AG08395 (cell line): ENCODE measurements around the gene IQSEC1.
A peak's percentile ranks its signal among the peaks of the same experiment; 100 is the strongest.
"Not testable (repeated sequence)": the region's sequence is repeated elsewhere in the genome, so short reads cannot be mapped to it uniquely, and the experiment has no call there.

Source experiments
- DNase-seq: peaks from one replicate; pipeline ENCODE4 v3.0.0; 2012; ENCODE audit warnings: mixed read lengths, low spot score

The IQSEC1 gene

DNA sequence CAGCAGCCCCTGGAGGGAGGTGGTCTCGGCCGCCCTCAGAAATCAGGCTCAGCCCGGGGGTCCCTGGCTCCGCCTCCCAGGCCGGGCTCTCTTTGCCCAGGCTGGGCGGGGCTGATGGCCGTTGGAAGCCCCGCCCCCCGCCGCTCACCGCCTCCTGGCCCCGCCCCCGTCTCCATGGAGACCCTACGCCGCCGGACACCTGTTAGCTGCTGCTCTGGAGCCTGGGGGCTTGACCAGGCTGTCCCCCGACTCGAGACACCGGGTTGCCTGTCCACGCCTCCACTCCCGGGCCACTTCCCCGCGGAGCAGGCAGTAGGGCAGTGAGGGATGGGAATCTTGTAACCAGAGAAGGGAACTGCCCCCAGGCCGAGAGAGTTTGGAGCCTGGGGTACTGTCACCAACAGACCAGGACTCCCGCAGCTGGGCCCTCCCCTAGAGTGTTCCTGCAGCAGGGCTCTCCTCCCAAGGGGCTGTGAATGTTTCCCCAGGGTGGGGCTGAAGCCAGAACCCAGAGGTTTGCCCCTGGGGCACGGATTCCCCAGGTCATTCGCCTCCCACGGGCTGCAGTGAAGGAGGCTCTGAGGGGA, 204.1 kb downstream of the IQSEC1 start:
- no peak for DNase-seq

DNA sequence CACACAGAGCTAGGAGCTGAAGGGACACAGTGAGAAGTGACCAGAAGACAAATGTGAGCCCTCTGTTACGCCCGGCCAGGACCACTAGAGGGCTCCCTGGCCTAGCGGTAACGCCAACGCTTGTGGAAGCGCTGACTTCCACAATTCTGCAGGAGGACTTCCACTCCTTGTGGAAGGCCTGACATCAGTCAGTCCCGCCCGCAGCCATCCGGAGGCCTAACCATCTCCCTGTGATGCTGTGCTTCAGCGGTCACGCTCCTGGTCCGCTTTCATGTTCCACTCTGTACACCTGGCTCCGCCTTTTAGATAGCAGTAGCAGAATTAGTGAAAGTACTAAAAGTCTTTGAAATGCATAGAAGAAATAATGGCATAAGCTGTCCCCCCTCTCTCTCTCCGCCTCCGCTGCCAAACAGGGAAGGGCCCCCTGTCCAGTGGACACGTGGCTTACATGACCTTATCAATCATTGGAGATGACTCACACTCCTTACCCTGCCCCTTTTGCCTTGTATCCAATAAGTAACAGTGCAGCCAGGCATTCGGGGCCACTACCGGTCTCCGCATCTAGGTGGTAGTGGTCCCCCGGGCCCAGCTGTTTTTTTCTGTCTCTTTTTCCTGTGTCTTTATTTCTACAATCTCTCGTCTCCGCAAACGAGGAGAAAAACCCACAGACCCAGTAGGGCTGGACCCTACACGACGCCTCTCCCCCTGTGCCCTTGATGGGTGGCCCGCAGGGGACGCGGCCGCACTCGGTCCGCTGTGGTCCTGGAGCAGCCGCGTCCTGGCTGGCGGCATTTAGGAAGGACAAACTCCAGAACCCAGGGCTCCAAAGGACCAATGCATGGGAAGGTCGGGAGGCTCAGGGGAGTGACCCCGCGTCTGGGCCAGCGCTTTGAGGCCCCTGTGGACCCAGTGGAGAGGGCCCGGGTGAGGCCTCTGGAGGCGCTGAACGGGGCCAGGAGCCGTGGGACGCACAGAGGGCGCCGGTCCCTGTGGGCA, 204.9 kb downstream of the IQSEC1 start:
- peak; percentile 93 for DNase-seq

DNA sequence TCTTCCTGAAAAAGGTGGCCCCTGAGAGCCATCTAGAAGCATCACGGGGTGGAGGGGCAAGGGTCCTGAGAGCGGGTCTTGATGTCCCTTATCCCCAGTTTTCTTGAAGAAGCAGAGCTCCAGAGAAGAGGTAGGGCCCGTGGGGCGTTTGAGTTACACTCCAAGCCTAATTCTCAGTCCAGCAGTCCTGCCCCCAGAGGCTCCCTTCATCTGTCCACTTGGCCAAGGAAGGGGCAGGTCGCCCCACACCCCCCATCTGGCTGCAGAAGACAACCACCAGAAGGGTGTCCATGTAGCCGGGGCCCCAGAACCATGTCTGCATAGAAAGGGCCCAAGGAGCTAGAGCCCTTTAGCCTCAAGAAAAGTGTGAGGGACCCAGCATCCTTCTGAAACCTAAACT, 206.4 kb downstream of the IQSEC1 start:
- no peak for DNase-seq

DNA sequence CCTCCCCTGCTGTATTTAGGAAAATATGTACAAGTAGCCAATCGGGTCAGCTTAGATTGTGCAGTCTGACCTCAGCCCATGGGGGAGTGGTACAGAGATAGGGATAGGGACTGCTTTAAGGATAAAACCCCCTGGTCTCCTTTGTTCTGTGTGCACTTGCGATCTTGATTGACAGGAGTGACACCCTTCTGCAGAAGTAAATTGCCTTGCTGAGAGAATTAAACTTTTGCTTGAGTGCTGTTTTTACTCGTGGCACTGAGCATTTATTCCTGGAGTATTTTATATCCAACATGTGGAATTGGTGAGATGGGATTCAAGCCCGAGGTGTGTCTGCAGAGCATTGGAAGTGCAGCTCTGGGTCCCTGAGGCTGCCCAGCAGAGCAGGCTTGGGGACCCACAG, 208.0 kb downstream of the IQSEC1 start:
- DNase-seq, result no peak

DNA sequence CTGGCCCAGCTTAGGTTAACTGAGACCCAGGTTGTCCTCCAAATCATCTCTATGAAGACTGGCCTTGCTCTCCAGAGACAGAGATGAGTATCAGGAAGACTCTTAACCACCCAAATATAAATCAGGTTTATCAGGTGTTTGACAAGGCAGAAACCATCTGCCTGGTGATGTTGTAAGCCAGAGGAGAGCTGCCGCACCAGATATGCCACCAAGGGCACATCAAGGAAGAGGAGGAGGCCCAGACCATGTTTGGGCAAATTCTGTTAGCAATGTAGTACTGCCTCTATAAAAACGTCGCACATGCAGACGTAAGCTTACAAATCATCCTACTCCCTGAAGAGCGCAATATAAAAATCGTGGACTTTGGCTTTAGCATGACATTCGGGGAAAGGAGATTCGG, 210.8 kb downstream of the IQSEC1 start:
- DNase-seq, result no peak

DNA sequence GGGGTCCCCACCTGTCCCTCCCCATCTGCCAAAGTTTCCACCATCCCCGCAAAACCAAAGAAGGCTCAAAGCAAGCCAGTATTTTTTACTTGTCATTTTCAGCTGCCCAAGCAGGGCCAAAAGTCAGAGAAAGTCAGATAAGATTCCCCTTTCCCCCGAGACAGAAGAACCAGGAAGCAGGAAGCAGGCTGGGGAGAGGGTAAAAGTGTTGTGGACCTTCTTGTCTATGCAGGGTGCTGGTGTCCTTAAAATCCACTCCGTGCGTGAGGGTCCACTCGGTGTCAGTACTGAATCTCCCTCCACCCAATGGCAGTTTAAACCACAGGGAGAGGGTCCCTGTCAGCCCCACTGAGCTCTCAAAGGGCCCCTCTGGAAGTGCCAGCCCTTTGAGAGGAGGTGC, 211.6 kb downstream of the IQSEC1 start:
- no peak for DNase-seq

DNA sequence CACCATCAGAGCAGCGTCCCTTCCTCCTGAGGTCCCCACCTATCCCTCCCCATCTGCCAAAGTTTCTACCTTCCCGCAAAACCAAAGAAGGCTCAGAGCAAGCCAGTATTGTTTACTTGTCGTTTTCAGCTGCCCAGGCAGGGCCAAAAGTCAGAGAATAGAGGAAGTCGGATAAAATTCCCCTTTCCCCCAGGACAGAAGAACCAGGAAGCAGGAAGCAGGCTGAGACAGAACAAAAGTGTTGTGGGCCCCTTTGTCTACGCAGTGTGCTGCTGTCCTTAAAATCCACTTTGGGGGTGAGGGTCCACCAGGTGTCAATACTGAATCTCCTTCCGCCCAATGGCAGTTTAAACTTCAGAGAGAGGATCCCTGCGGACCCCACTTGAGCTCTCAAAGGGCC, 213.4 kb downstream of the IQSEC1 start:
- no peak for DNase-seq

DNA sequence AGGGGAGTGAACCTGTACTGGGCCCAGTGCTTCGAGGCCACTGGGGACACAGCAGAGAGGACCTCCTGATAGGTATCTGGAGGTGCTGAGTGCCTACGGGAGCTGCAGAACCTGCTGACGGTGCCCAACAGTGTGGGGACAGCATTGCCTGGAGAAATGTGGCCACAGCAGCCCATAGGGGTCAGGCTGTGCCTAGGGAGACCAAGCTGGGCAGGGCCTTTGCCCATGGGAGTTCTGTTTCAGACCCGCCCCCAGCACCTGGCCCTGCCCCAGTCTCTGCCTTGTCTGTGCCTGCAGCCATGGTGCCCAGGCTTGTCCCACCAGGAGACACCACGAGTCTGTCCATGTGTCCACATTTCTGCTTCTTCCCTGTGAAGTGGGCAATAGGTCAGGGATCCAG, 216.6 kb downstream of the IQSEC1 start:
- DNase-seq, result no peak

DNA sequence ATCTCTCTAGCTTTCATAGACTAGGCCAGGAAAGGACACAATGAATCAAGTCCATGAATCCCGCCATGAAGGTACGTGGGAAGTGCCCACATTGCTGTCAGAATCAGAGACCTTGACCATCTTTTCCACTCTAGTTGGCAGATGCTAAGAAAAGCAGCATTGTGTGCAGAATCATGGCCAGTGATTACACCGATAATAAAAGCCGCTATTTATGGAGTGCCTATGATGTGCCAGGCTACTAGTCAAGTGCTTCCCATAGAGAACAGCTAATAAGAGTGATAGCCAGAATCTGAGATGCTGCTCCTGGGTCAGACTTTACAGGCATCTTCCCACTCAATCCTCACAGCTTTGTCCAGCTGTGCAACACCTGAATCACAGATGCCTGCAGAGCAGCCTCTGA, 218.7 kb downstream of the IQSEC1 start:
- no peak for DNase-seq

DNA sequence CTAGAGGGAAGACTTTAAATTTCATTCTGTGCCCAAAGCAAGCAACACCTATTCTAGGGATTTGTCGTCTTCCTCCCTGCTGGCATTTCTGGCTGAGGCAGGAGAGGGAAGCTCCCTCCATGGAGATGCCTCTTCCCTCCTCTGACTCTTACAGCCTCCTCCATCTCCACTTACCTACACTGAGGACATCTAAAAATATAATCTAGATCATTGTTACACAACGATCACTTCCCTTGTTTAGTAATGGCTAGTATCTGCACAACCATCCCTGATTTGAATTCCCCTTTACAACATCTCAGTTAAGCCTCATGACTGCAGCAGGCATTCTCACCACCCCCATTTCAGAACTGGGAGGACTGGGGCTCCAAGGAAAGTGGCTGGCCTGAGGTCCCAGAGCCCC, 219.4 kb downstream of the IQSEC1 start:
- DNase-seq, result not testable (repeated sequence)

DNA sequence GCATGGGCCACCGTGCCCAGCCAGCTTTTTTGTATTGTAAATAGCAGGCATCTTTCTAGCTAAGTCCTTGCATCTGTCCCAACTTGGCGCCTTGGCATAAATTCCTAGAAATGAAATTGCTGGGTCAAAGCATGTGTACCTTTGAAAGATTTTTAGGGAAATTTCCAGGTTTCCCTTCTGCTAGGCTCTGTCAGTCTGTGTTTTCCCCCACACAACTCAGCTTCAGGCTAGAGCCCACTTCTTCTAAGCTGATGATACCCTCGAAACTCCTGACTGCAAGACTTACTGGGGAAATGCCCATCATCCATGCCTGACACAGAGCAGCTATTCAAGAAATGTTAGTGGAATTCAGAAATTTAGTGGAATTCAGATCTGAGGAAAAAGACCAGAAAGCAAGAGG, 221.0 kb downstream of the IQSEC1 start:
- DNase-seq, result no peak
